Activated naive CD8-positive, alpha-beta T cell treated with anti-CD3 and anti-CD28 coated beads for 36 hours (primary cell): ENCODE data around the gene SURF1. TPM values are rescaled to one million over a fixed set of nuclear protein-coding genes. Genes with fewer than 3 reads are reported as not detected.
"Not testable (repeated sequence)": the region's sequence is repeated elsewhere in the genome, so short reads cannot be mapped to it uniquely, and the experiment has no call there.

ENCODE experiments used
- DNase-seq: peaks from one replicate; pipeline ENCODE4 v3.0.0; 2021
- H3K27ac Mint-ChIP-seq: one replicate; pipeline ENCODE4 v1.8.0; 2022; ENCODE audit warnings: mild to moderate bottlenecking, moderate library complexity, mixed read lengths
- H3K27me3 Mint-ChIP-seq: one replicate; pipeline ENCODE4 v1.8.0; 2022; ENCODE audit warnings: mild to moderate bottlenecking, mixed read lengths
- H3K36me3 Mint-ChIP-seq: one replicate; pipeline ENCODE4 v1.8.0; 2021; ENCODE audit warnings: mild to moderate bottlenecking, mixed read lengths
- H3K4me1 Mint-ChIP-seq: one replicate; pipeline ENCODE4 v1.8.0; 2021; ENCODE audit warnings: mixed read lengths
- H3K4me3 Mint-ChIP-seq: one replicate; pipeline ENCODE4 v1.8.0; 2022; ENCODE audit warnings: mild to moderate bottlenecking, moderate library complexity, mixed read lengths
- H3K9me3 Mint-ChIP-seq: one replicate; pipeline ENCODE4 v1.8.0; 2022; ENCODE audit warnings: mixed read lengths
- total RNA-seq, 2 experiments: library from RNA; stranded (reverse); gene quantifications; one replicate each; pipeline ENCODE4 v1.2.3, GENCODE V29; 2021

SURF1 gene, protein sequence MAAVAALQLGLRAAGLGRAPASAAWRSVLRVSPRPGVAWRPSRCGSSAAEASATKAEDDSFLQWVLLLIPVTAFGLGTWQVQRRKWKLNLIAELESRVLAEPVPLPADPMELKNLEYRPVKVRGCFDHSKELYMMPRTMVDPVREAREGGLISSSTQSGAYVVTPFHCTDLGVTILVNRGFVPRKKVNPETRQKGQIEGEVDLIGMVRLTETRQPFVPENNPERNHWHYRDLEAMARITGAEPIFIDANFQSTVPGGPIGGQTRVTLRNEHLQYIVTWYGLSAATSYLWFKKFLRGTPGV
- total RNA-seq, result 10 to 100 TPM; 25.4 to 26.6 TPM

DNA sequence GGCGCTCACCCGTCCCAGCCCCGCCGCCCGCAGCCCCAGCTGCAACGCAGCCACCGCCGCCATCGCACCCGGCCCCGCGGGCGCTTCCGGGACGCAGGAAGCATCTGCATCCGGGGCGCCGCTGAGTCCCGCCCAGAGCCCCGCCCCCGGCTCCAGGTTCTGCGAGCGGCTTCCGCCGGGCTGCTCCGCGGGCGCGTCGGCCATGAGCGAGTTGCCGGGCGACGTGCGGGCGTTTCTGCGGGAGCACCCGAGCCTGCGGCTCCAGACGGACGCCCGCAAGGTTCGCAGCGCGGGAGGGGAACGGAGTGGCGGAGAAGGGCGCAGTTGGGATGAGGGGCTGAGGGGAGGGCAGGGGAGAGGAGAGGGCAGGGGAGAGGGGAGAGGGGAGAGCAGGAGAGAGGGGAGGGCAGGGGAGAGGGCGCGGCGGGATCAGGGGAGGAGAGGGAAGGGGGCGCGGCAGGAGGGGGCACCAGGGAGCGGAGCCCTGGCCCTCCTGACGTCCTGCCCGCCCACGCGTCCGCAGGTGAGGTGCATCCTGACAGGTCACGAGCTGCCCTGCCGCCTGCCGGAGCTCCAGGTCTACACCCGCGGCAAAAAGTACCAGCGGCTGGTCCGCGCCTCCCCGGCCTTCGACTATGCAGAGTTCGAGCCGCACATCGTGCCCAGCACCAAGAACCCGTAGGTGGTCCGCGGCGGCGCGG, at the start of gene SURF1, which contains the start of gene SURF2:
TSS of gene SURF1 (minus strand) at position 97 of the 701 bp plus-strand sequence. CDS start at position 63, 34 bp downstream.
TSS of gene SURF2 (plus strand) at position 160 of the 701 bp plus-strand sequence. CDS start at position 203, 43 bp downstream.
- Mint-ChIP-seq H3K4me3 (peak within 1 kb of the TSS; percentile 87), H3K9me3 (no peaks in the 10 kb centered on the region), H3K27ac (peak within 1 kb of the TSS; percentile 86), H3K27me3 (no peaks in the 10 kb centered on the region), H3K4me1 (peaks cover 56% of the 10 kb centered on the region), H3K36me3 (peaks cover 13% of the 10 kb centered on the region)
- DNase-seq, result peak; percentile 94

DNA sequence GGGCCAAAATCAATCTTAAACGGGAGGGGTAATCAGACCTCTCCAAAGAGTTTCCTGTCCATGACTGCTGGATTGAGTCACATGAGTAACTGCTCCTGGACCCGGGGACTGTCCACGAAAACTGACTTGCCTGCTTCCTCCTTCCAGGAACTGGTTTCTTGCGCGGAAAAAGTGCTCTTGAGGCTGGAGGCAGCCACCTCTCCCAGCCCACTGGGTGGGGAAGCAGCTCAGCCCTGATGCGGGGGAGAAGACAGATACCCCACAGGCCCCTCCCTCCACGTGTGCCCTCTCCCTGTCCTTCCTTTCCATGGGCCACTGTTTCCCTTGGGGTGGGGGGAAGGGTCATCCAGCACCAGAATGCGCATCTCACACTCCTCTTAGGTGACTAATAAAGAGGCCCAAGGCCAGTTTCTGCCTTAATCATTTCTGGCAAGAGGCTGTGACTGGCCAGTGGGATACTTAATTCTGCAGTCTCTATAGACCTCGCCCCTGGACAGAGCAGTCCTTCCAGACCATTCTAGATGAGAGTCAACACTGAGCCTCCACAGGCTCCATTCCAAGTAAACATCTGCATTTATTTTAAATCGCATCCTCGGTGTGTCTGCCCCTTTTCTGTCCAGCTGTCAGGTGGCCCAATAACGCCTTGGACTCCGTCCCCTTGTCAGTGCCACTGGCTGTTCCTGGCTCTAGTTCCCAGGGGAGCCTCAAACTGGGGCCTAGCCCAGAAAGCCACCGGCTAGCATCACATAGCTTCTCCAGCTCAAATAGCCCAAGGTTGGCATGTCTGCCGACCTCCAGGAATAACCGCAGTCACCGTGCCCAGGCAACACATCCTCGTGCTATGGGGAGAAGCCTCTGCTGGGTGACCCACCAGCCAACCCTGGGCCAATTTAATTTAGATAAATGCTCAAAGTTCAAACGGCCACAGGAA, 49.5 kb upstream of the SURF1 start:
- no peak for DNase-seq
- peaks cover 21% of the 10 kb centered on the region for H3K36me3 Mint-ChIP-seq
- H3K9me3 Mint-ChIP-seq, result no peaks in the 10 kb centered on the region
- H3K27me3 Mint-ChIP-seq, result no peaks in the 10 kb centered on the region
- no peak overlapping the region for H3K4me3 Mint-ChIP-seq
- H3K4me1 Mint-ChIP-seq, result peaks cover 15% of the 10 kb centered on the region
- peak overlapping the region; percentile 11 for H3K27ac Mint-ChIP-seq

DNA sequence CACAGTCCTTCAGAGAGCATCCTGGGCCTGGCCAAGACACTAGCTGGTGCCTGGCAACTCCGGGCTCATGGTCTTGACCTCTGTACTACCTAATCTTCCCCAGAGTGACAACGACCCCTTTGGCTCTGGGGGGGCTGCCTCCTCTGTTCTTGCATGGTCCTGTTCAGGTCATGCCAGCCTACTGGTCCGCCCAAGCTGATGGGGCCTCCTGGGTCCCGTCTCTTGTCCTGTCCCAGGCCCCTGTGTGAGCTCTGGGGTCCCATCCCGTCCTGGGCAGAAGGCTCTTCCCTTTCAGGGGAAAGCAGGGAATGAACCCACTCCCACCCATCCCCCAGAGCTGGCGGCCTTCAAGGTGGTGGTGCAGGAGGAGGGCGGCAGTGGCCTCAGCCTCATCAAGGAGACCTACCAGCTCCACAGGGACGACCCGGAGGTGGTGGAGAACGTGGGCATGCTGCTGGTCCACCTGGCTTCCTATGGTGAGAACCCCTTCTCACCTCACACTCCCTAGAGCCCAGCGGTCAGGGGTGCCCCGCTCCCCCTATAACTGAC, 48.2 kb upstream of the SURF1 start:
- DNase-seq, result no peak
- no peak overlapping the region for H3K27ac Mint-ChIP-seq
- no peaks in the 10 kb centered on the region for H3K27me3 Mint-ChIP-seq
- H3K36me3 Mint-ChIP-seq, result peaks cover 18% of the 10 kb centered on the region
- H3K4me3 Mint-ChIP-seq, result no peak overlapping the region
- peaks cover 15% of the 10 kb centered on the region for H3K4me1 Mint-ChIP-seq
- no peaks in the 10 kb centered on the region for H3K9me3 Mint-ChIP-seq

DNA sequence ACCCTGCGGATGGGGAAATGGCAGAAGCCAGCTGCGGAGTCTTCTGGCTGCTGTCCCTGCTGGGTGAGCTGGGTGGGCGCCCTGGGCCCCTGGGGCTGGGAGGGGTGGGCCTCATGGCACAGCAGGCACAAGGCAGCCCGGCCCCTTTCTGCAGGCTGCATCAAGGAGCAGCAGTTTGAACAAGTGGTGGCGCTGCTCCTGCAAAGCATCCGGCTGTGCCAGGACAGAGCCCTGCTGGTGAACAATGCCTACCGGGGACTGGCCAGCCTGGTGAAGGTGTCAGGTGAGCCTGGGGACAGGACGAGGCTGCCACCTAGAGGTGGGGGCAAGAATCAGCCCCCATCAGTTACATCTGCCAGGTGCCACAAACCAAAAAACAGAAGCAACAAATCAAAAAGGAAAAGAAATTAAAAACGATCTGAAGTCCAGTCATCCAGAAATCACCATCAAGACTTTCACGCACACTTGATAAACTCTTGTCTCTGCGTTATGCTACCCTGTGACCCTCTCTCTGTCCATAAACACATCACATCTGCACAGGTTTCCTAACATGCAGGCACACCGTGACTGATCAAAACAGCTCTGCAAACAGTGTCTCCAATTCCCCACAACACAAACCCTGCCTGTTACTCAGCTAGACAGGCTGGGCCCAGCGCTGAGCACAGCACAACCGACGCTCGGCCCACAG, 47.6 kb upstream of the SURF1 start:
- peak overlapping the region; percentile 34 for H3K27ac Mint-ChIP-seq
- peaks cover 15% of the 10 kb centered on the region for H3K4me1 Mint-ChIP-seq
- H3K9me3 Mint-ChIP-seq, result no peaks in the 10 kb centered on the region
- no peaks in the 10 kb centered on the region for H3K27me3 Mint-ChIP-seq
- peak; percentile 61 for DNase-seq
- no peak overlapping the region for H3K4me3 Mint-ChIP-seq
- peaks cover 18% of the 10 kb centered on the region for H3K36me3 Mint-ChIP-seq

DNA sequence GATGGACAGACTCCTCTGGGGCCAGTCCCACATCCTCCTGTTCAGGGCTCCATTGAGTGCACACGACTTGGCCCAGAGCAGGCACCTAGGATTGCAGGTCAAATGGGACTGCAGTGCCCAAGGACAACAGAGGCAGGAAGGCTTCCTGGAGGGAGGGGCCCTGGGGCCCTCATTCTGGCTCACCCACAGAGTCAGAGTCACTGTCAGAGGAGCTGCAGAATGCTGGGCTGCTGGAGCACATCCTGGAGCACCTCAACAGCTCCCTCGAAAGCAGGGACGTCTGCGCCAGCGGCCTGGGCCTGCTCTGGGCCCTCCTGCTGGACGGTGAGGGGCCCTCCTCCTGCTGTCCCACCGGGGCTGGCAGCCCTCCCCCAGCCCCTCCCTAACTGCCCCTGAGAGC, 46.4 kb upstream of the SURF1 start:
- no peaks in the 10 kb centered on the region for H3K9me3 Mint-ChIP-seq
- no peak for DNase-seq
- H3K4me1 Mint-ChIP-seq, result peaks cover 14% of the 10 kb centered on the region
- peaks cover 17% of the 10 kb centered on the region for H3K36me3 Mint-ChIP-seq
- H3K27ac Mint-ChIP-seq, result no peak overlapping the region
- H3K27me3 Mint-ChIP-seq, result no peaks in the 10 kb centered on the region
- no peak overlapping the region for H3K4me3 Mint-ChIP-seq

DNA sequence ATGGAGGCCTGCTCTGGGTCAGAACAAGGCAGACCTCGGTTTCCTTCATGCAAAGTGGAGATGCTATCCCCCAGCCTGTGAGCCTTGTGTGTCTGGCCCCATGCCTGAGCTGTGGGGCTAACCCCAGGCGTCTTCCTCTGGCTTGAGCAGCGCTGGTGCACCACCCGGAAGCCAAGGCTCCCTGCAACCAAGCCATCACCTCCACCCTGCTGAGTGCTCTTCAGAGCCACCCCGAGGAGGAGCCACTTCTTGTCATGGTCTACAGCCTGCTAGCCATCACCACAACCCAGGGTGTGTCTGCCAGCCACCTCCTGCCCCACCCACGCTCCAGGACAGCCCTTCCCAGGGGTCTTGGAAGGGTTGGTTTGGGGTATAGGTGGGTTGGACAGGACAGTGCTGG, 45.3 kb upstream of the SURF1 start:
- Mint-ChIP-seq H3K9me3 (no peaks in the 10 kb centered on the region), H3K4me3 (no peak overlapping the region)

DNA sequence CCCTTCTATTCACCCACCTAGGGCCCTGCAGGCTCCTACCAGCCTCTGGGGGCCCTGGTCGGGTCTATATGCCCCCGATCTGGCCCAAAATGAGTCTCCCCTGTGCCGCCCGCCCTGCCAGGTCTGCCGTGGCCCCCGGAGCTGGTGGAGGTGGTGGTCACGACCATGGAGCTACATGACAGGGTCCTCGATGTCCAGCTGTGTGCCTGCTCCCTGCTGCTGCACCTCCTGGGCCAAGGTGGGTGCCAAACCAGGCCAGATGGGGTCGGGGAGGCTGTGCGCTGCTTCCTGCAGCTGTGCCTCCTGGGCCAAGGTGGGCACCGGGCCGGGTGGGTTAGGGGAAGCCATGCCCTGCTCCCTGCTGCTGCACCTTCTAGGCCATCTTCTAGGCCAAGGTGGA, 44.0 kb upstream of the SURF1 start:
- Mint-ChIP-seq H3K9me3 (no peaks in the 10 kb centered on the region), H3K27ac (no peak overlapping the region), H3K27me3 (no peaks in the 10 kb centered on the region), H3K4me3 (no peak overlapping the region), H3K36me3 (peaks cover under 1% of the 10 kb centered on the region), H3K4me1 (peaks cover 6% of the 10 kb centered on the region)
- no peak for DNase-seq

More for the DNA sequence above, 45.3 kb upstream of the SURF1 start:
- Mint-ChIP-seq H3K27ac (no peak overlapping the region), H3K27me3 (no peaks in the 10 kb centered on the region), H3K4me1 (peaks cover 6% of the 10 kb centered on the region), H3K36me3 (peaks cover 8% of the 10 kb centered on the region)
- no peak for DNase-seq

DNA sequence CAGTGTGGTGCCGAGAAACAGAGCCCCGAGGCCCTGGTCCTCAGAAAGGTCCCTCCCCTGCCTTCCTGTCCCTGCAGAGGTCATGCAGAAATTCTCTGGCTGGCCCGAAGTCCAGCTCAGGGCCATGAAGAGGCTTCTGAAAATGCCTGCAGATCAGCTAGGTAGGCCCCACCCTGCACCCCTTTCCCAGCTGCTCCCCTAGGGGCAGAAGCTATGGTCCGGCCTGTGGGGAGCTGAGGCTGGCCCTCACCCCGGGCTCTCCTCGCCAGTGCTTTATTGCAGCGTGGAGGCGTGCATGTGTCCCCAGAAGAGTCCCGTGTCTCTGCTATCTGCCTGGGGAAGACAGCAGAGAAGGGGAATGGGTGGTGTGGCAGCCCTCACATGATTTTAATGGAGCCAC, 41.6 kb upstream of the SURF1 start:
- H3K36me3 Mint-ChIP-seq, result no peaks in the 10 kb centered on the region
- H3K4me1 Mint-ChIP-seq, result no peaks in the 10 kb centered on the region
- H3K9me3 Mint-ChIP-seq, result no peaks in the 10 kb centered on the region
- no peaks in the 10 kb centered on the region for H3K27me3 Mint-ChIP-seq
- no peak overlapping the region for H3K4me3 Mint-ChIP-seq
- DNase-seq, result no peak
- H3K27ac Mint-ChIP-seq, result no peak overlapping the region

DNA sequence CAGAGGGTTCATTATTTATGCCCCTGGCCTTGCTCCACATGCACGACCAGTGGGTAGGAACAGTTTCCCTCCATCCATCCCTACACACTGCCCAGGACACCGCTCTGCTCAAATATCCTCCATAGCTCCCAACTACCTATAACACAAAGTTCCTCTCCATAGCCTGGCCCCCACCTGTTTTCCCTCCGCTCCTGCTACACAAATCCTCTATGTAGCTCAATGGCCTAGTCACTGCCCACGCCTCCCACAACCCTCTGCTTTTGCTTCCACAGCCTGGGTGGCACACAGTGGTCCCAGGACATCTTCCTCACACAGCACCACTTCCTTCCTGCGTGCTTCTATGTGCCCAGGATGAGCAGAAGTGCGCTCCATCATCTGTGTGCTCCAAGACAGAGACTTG, 41.1 kb upstream of the SURF1 start:
- H3K36me3 Mint-ChIP-seq, result no peaks in the 10 kb centered on the region
- H3K4me3 Mint-ChIP-seq, result no peak overlapping the region
- H3K27me3 Mint-ChIP-seq, result no peaks in the 10 kb centered on the region
- DNase-seq, result no peak
- no peaks in the 10 kb centered on the region for H3K9me3 Mint-ChIP-seq
- H3K27ac Mint-ChIP-seq, result no peak overlapping the region
- H3K4me1 Mint-ChIP-seq, result no peaks in the 10 kb centered on the region

DNA sequence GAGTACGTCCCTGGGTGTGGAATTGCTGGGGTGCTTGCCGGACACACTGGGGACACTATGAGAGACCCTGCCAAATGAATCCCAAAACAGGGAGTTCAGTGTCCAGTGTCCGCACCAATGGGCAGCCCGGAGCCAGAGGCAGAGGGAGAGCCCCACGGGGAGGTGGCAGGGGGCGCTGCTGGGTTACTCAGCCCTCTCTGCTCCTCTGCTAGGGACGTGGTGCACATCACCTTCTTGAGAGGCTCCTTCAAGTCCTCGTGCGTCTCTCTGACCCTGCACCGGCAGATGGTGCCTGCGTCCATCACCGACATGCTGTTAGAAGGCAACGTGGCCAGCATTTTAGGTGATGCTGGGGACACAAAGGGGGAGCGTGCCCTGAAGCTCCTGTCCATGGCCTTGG, 40.7 kb upstream of the SURF1 start:
- no peaks in the 10 kb centered on the region for H3K27me3 Mint-ChIP-seq
- no peaks in the 10 kb centered on the region for H3K9me3 Mint-ChIP-seq
- no peaks in the 10 kb centered on the region for H3K36me3 Mint-ChIP-seq
- no peak overlapping the region for H3K27ac Mint-ChIP-seq
- no peak overlapping the region for H3K4me3 Mint-ChIP-seq
- no peaks in the 10 kb centered on the region for H3K4me1 Mint-ChIP-seq
- DNase-seq, result no peak

DNA sequence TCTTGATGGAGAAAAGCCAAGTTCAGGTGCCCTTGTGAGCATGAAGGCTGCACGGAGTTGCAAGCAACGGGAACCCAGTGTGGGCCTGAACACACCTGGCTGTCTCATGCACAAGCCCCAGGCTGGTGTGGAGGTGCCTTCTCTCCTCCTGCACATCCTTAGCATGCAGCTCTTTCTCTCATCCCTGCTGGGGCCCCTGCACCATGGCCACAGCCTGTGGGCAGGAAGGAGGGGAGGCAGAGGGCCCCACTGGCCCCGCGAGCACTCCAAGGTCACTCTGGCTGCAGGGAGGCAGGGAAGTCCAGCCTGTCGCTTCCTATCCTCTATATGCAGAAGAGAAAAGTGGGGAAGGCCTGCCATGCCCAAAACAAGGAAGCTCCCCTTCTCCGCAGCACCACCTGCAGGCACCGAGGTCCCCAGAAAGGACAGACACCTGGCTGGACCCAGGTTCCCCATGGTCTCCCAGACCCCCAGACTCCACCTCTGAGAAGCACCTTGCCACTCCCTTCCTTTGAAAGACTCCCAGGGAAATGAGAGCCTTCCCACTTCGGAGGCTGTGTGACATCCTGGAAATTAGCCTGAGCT, 38.5 kb upstream of the SURF1 start:
- no peaks in the 10 kb centered on the region for H3K27me3 Mint-ChIP-seq
- no peak overlapping the region for H3K27ac Mint-ChIP-seq
- no peaks in the 10 kb centered on the region for H3K4me1 Mint-ChIP-seq
- no peaks in the 10 kb centered on the region for H3K36me3 Mint-ChIP-seq
- no peaks in the 10 kb centered on the region for H3K9me3 Mint-ChIP-seq
- DNase-seq, result no peak
- no peak overlapping the region for H3K4me3 Mint-ChIP-seq

DNA sequence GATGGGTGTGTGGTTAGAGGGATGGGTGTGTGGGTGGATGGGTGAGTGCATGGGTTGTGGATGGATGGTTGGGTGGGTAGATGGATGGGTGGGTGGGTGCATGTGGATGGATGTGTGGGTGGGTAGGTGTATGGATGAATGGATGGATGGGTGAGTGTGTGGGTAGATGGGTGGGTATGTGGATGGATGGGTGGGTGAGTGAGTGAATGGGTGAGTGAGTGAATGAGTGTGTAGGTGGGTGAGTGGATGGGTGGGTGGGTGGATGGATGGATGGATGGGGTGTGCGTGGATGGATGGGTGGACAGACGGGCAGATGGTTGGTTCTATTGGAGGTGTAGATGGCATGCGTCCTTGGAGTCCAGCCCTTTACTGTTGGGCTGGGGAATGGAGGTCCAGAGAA, 37.1 kb upstream of the SURF1 start:
- DNase-seq, result no peak
- no peaks in the 10 kb centered on the region for H3K9me3 Mint-ChIP-seq
- H3K36me3 Mint-ChIP-seq, result no peaks in the 10 kb centered on the region
- H3K27me3 Mint-ChIP-seq, result no peaks in the 10 kb centered on the region
- H3K27ac Mint-ChIP-seq, result no peak overlapping the region
- H3K4me3 Mint-ChIP-seq, result no peak overlapping the region
- H3K4me1 Mint-ChIP-seq, result no peaks in the 10 kb centered on the region

DNA sequence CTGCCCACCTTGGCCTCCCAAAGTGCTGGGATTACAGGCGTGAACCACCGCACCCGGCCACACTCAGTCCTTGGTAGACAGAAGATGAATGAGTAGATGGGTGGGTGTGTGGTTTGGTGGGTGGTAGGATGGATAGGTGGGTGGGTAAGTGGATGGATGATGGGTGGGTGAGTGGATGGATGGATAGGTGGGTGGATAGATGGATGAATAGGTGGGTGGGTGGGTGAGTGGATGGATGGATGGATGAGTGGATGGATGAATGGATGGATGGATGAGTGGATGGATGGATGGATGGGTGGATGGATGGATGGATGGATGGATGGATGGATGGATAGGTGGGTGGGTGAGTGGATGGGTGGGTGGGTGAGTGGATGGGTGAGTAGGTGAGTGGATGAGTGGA, 36.0 kb upstream of the SURF1 start:
- not testable (repeated sequence) for H3K9me3 Mint-ChIP-seq, H3K27ac Mint-ChIP-seq, H3K4me3 Mint-ChIP-seq, H3K36me3 Mint-ChIP-seq, H3K27me3 Mint-ChIP-seq, DNase-seq, H3K4me1 Mint-ChIP-seq

DNA sequence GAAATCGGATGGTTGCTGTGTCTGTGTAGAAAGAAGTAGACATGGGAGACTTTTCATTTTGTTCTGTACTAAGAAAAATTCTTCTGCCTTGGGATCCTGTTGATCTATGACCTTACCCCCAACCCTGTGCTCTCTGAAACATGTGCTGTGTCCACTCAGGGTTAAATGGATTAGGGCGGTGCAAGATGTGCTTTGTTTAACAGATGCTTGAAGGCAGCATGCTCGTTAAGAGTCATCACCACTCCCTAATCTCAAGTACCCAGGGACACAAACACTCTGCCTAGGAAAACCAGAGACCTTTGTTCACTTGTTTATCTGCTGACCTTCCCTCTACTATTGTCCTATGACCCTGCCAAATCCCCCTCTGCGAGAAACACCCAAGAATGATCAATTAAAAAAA, 35.2 kb upstream of the SURF1 start:
- not testable (repeated sequence) for H3K4me1 Mint-ChIP-seq, H3K27ac Mint-ChIP-seq, H3K27me3 Mint-ChIP-seq, H3K36me3 Mint-ChIP-seq, H3K4me3 Mint-ChIP-seq, DNase-seq, H3K9me3 Mint-ChIP-seq
